Head of caudate nucleus (tissue), 42 donors: ENCODE results near the gene SCN8A.
A peak's percentile ranks its signal among the peaks of the same experiment; 100 is the strongest.

Source experiments
- DNase-seq, 42 donors: peaks; one replicate each; pipeline versions ENCODE4 v3.0.0 to v3.0.0-alpha.2; 2020 to 2021; ENCODE audit warnings: mixed read lengths in 7 of 42
- intact Hi-C: fragments of 100-400 bp; cut with DNase I; formaldehyde crosslinking; loops from one replicate; pipeline ENCODE4 v1.15.0; 2022

The SCN8A gene

GRCh38 chr12:51695241-51696010 is 104.4 kb downstream of the SCN8A start:
- no peak for DNase-seq
- intact Hi-C loops = no loop called here

- DNase-seq = no peak
- intact Hi-C loops = no loop called here
Observed at GRCh38 chr12:51699219-51699618, 108.2 kb downstream of the SCN8A start.

GRCh38 chr12:51700887-51701286 is 109.9 kb downstream of the SCN8A start:
- intact Hi-C loops = no loop called here
- DNase-seq = no peak

DNA sequence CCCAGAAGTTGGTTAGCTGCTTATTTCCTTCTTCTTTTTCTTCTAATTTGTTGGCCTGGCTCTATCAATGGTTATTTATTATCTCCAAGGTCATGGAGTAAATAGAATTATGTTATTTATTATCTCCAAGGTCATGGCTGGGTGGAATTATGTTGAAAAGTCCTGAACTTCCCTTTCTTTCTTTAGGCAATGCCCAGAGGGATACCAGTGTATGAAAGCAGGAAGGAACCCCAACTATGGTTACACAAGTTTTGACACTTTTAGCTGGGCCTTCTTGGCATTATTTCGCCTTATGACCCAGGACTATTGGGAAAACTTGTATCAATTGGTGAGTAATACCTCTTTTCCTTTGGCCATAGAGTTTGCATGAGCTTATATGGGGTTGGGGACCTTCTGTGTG is 111.6 kb downstream of the SCN8A start:
- no peak for DNase-seq
- intact Hi-C loops = no loop called here

DNA sequence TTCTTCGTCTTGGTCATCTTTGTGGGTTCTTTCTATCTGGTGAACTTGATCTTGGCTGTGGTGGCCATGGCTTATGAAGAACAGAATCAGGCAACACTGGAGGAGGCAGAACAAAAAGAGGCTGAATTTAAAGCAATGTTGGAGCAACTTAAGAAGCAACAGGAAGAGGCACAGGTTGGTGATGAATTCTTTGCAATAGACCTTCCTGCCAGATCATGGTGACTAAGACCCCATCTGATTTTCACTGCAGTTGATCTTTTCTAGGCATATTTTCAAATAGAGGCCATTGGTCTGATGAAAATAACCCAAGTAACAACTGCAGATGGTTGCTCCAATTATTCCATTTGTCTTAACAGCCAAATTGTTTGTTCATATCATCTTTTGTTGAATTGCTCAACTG is 114.4 kb downstream of the SCN8A start:
- intact Hi-C loops = no loop called here
- DNase-seq = no peak

- no peak for DNase-seq
- intact Hi-C loops = no loop called here
Observed at GRCh38 chr12:51706206-51706605, 115.2 kb downstream of the SCN8A start.

DNA sequence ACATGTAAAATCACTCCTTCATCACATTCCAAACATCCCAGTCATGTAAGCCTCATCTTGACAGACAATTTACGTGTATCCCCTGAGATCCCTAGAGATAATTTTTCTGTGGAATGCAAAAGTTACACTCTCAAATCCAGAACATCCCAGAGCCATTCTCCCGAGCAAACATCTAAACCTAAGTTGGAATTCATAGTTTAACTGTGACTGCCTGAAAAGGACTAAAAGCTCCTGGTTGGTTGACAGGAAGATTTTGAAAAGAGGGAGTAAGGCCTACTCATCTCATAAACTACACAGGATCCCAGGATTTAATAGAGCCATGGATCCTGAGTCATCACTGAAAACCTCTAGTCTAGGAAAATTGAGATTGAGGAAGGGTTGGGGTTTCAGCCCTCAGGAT is 123.6 kb downstream of the SCN8A start:
- intact Hi-C loops = no loop called here

GRCh38 chr12:51717326-51717925 is 126.4 kb downstream of the SCN8A start:
- intact Hi-C loops = no loop called here
- DNase-seq = no peak

More for the DNA sequence above, 123.6 kb downstream of the SCN8A start:
- no peak for DNase-seq

DNA sequence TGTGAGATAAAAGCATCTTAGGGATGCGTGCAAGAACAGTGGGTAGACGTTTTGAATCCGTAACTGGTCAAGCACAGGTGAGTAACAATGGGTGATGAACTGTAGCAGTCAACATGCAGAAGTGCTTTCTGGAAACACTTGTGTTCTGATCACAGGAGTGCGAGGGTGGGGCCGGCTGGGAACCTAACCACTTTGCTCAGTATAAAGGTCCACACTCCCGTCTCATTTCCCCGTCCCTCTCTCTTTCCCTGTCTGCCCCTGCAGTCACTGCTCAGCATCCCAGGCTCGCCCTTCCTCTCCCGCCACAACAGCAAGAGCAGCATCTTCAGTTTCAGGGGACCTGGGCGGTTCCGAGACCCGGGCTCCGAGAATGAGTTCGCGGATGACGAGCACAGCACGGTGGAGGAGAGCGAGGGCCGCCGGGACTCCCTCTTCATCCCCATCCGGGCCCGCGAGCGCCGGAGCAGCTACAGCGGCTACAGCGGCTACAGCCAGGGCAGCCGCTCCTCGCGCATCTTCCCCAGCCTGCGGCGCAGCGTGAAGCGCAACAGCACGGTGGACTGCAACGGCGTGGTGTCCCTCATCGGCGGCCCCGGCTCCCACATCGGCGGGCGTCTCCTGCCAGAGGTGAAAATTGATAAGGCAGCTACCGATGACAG is 130.4 kb downstream of the SCN8A start:
- peak; percentile 8 to 82 (median 56) for DNase-seq
- intact Hi-C loops = no loop called here

DNA sequence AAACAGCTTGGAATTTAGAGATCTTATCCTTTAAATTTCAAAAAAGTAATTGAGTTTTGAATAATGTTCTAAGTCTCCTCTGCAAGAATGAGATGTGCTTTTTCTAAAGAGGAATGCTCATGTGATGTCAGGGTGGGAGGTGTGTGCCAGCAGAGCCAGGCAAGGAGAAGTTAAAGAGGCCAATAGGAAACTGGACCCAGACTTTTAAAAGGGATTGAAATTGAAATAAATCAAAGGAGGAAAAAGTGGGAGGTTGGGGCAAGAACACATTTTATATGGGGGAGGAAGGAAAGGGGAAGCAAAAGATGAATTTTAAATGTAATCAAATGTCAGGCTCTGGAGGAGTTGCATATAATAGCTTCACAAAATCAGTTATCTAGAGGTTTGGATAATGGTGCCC is 131.4 kb downstream of the SCN8A start:
- peak in 21 of 42 donors; percentile 3 to 55 (median 23) for DNase-seq
- intact Hi-C loops = no loop called here

DNA sequence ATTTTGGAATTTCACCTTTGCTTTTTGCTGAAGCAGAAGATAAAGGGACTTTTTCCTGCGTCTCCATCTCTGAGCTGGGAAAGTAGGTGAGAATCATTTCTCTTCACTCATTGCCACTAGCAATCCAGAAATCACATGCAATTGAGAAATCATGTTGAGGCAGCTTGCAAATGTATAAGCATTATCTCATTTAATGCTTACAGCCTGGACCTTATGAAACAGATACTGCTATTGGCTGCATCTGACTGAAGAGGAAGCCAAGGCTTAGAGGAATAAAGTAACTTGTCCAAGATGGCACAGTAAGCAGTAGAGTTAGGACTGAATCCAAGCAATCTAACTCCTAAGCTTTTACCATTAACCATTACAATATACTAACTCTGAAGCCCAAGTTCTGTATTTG is 135.1 kb downstream of the SCN8A start:
- DNase-seq = no peak
- intact Hi-C loops = no loop called here

DNA sequence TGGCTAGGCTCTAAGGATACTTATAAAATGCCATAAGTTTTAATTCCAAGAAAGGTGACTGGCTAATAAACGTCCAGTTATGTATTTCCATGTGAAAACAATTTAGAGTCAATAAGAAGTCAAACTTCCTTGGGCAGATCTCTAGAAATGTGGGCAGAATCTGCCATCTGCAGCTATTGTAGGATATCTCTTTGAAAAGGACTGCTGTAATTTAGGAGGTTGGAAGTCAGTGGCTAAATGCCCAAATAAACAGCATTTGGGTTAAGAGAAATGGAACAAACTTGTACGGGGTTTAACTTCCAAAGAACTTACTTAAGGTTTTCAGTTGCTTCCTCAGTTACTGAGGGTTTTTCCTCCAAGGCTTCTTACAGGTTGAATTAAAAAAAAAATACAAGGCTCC is 135.9 kb downstream of the SCN8A start:
- DNase-seq = no peak
- intact Hi-C loops = no loop called here

GRCh38 chr12:51729331-51729730 is 138.3 kb downstream of the SCN8A start:
- intact Hi-C loops = no loop called here
- no peak for DNase-seq

GRCh38 chr12:51730745-51731144 is 139.7 kb downstream of the SCN8A start:
- DNase-seq = no peak
- intact Hi-C loops = no loop called here

- no peak for DNase-seq
- intact Hi-C loops = no loop called here
Observed at GRCh38 chr12:51740536-51740935, 149.5 kb downstream of the SCN8A start.

DNA sequence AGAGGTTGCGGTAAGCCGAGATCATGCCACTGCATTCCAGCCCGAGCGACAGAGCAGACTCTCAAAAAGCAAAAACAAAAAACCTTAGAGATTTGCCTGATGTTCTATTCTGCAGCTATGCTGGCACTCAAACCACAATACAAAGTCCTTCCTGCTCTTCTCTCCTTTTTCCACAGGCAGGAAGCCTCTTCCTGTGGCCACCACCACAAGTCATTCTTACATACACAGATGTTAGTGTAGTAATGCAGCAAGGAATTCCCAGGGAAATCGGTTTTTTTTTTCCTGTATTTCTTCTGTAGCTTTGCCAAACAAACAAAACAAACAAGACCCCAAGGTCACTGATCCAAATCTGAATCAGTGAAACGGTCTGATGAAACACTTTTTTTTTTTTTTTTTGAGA is 153.2 kb downstream of the SCN8A start:
- DNase-seq = no peak
- intact Hi-C loops = no loop called here

DNA sequence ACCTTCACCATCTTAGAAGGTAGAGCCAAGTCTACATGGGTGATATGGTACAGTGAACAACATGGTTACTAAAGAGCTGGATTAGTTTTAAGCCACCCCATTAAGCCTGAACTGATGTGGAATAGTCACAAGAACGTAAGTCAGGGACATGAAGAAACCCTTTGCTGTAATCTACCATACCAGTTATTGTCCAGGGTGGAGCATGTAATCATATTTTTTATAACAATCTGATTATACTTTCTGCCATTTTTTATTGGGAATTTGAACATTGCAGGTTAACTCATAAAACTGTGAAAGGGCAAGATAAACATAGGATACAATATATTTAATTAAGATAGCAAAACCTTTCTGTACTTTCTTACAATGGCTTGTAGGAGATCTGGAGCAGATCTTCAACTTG is 153.9 kb downstream of the SCN8A start:
- no peak for DNase-seq
- intact Hi-C loops = no loop called here

DNA sequence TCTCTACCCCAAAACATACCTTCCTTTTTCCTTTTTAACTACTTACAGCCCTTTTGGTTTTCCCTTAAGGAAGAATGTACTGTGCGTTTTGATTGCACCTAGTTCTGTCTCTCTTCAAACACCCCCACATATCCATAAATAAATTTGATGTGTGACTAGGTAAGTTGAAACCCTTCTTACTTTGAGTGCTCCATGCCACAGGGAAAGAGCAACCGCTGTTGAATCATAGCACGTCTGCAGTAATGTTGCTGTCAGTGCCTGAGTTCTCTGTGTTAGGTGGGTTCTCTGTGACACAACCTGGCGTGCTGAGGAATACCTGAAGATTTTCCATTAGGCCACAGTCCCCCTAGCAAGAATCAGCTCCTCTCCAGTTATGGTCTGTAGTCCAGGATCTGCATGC is 155.4 kb downstream of the SCN8A start:
- intact Hi-C loops = no loop called here
- DNase-seq = peak in 34 of 42 donors; percentile 20 to 88 (median 48)

DNA sequence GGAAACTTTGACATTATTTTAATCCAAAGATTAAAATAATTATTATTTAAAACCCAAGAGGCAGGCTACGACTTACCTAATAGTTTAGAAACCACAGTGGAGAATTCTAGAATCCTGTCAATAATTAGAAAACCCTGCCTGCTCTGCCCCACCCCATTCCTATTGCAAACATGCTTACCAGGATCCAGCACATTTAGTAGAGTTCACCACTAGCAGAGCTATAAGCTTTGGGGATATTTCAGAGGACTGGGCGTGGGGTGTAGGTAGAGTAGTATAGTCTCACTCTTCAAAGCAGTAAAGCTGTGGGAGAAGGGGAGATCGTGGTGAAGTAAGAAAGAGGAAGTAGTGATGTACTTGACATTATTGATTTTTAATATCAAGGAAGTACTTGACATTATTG is 157.2 kb downstream of the SCN8A start:
- intact Hi-C loops = no loop called here
- DNase-seq = no peak

DNA sequence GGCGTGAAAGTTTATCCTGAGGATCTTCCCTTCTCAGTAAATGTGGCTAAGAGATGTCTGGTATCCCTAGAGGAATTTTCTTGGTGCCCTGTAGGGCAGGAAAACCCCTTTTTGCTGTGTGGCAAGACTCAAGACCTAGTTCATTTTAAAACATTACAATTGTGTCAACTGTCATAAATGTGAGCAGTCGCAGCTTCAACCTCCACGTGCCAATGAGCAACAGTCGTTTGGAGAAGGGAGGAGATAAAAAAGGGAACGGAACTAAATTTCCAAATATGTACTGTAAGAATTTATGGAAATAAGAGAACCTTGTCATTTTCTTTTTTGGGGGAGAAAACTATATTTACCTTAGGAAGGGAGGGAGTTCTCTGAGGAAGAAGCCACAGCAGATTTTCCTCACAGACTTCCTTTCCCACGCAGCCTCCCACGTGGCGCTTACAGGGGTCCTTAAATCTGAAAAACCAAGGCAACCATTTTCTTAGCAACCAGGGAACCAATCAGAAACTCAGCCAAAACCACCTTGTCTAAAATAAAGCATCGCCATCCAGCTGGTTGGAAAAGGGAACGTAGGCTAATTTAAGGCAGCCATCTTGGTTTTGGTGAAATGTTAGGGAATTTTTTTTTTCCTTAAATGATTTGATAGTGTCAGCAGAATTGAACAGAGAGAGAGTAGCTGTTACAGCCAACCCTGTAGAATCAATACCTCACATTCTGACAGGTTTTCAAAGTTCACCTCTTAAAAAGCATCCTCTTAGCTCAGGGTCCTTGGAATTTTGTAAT is 158.4 kb downstream of the SCN8A start:
- peak; percentile 36 to 87 (median 71) for DNase-seq
- intact Hi-C loops = no loop called here
